ENCODE measurements around the gene KDM4C.

KDM4C gene

DNA sequence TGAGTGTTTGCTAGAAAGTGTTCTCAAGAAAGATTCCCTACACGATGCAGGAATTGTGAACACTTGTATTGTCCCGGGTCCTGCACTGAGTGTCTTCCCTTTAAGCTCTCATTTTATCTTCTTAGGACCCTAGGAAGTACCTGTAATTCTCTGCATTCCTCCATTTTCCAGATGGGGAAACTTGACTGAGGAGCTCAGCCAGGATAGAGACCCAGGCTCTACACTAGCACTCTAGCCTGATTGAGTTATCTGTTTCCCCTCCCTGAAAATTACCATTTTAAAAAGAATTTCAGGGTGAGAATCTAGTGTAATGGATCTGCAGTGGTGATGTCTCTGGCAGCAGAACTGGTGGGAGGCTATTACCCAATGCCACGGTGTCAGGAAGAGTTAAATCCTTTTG, 453.9 kb downstream of the KDM4C start:
- no peak for DNase-seq (ENCODE audit: low spot score)

DNA sequence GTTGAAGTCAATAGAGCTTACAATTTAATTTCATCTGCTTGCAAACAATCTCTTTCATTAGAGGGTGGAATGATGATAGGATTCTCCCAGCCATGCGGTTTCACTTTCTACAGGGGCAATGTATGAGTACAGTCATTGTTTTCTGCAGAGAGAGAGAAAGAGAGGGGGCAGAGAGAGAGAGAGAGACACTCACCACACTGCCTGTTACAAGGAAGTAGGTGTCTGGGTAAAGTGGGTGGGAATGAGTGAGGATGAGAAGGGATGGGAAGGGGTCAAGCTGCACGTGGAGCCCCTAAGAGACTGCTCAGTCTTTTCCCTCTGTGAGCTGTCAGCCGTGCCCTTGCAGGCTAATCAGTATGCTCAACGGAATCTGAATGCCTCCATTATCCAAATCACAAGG, 454.3 kb downstream of the KDM4C start:
- DNase-seq (ENCODE audit: low spot score) = no peak

DNA sequence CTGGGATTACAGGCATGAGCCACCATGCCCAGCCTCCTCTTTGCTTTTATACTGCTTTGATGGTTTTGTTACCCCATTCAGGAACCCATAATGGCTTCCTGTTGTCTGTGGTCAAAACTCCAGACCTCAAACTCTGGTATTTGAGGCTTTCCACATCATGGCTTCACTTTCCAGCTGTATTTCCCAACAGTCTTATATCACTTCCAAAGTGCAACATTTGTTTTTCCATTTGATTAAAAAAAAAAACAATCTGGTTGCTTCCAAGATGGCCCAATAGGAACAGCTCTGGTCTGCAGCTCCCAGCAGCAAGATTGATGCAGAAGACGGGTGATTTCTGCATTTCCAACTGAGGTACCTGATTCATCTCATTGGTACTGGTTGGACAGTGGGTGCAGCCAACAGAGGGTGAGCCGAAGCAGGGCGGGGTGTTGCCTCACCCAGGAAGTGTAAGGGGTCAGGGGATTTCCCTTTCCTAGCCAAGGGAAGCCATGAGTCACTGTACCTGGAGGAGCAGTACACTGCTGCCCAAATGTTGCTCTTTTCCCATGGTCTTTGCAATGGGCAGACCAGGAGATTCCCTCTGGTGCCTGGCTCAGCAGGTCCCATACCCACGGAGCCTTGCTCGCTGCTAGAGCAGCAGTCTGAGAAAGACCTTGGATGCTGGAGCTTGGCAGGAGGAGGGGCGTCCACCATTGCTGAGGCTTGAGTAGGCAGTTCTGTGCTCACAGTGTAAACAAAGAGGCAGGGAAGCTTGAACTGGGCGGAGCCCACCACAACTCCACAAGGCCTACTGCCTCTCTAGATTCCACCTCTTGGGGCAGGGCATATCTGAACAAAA, 458.4 kb downstream of the KDM4C start:
- DNase-seq (ENCODE audit: low spot score) = no peak

DNA sequence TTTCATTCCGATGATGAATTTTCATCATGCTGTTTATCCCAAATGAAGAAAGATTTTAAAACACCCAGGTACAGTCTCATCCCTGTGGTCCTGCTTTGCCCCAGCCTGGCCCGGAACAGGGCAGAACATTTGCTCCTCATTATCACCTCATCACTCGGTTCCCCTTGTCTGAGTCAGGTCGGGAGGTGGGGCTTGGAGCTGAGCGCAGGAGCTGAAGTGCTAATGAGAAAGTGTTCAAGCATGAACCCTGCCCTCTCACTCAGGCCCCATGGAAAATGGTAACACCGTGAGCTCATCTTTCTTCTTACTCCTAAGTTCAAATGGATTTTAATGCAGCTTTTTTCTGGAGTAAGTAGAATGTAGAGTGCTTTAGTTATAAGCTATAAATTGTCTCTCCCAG, 466.2 kb downstream of the KDM4C start:
- DNase-seq (ENCODE audit: low spot score) = no peak

Data from kidney capillary endothelial cell (primary cell).